Heart left ventricle (tissue), 16 donors: ENCODE results near the gene IL20RA. TPM values are rescaled to one million over a fixed set of nuclear protein-coding genes. Genes with fewer than 3 reads are reported as not detected.

Experiments used
- ATAC-seq, 4 donors: fragments of 200-7000 bp; cut with Tn5 transposase; one replicate each; pipeline ENCODE4 v1.9.1; 2020 to 2022; ENCODE audit warnings: moderate library complexity in 4 of 4, mild to moderate bottlenecking in 3 of 4, moderate number of reproducible peaks in 1 of 4
- DNase-seq, 5 donors: peaks; one replicate each; pipeline ENCODE4 v3.0.0-alpha.2; 2020
- H3K27ac ChIP-seq, 12 donors: fragments of 200-600 bp; sonication (generic) in 4 of 12; one replicate each; pipeline versions ENCODE4 v1.5.0 to v1.8.0; 2016 to 2022; ENCODE audit warnings: mild to moderate bottlenecking in 2 of 12
- H3K27me3 ChIP-seq, 9 donors: fragments of 200-600 bp; sonication (generic) in 2 of 9; one replicate each; pipeline versions ENCODE4 v1.5.1 to v1.8.0; 2016 to 2022; ENCODE audit warnings: mild to moderate bottlenecking in 3 of 9
- H3K36me3 ChIP-seq, 9 donors: fragments of 200-600 bp; sonication (generic) in 2 of 9; one replicate each; pipeline versions ENCODE4 v1.5.0 to v1.8.0; 2018 to 2022; ENCODE audit warnings: mild to moderate bottlenecking in 2 of 9
- H3K4me1 ChIP-seq, 12 donors: fragments of 200-600 bp; sonication (generic) in 4 of 12; one replicate each; pipeline versions ENCODE4 v1.5.0 to v1.8.0; 2016 to 2022; ENCODE audit warnings: mild to moderate bottlenecking in 3 of 12
- H3K4me3 ChIP-seq, 12 donors: fragments of 200-600 bp; sonication (generic) in 4 of 12; one replicate each; pipeline versions ENCODE4 v1.5.0 to v1.8.0; 2017 to 2022; ENCODE audit warnings: mild to moderate bottlenecking in 9 of 12, moderate library complexity in 4 of 12
- H3K9me3 ChIP-seq, 12 donors: fragments of 200-600 bp; sonication (generic) in 4 of 12; one replicate each; pipeline versions ENCODE4 v1.5.0 to v1.8.0; 2016 to 2022; ENCODE audit warnings: mild to moderate bottlenecking in 1 of 12
- CTCF ChIP-seq, 12 donors: fragments of 200-600 bp; sonication (generic) in 4 of 12; IDR thresholded peaks; one replicate each; pipeline versions ENCODE4 v1.5.0 to v1.8.0; 2018 to 2022; ENCODE audit warnings: antibody characterized with exemption in 12 of 12, mild to moderate bottlenecking in 5 of 12
- POLR2A ChIP-seq, 2 donors: fragments of 450-650 bp; IDR thresholded peaks; one replicate each; pipeline ENCODE4 v1.6.1; 2017; ENCODE audit warnings: antibody characterized with exemption in 2 of 2, mild to moderate bottlenecking in 2 of 2, moderate library complexity in 2 of 2
- WGBS, 4 donors: extraction: QIAGEN DNeasy Blood & Tissue Kit in 2 of 4; methylation state at CpG; one replicate each; pipeline versions ENCODE4 v1.1.5 to v1.1.7; 2013 to 2018; 5-methylcytosine and 5-hydroxymethylcytosine counted together
- intact Hi-C, 10 donors: fragments of 100-400 bp; cut with DNase I; formaldehyde crosslinking; loops; one replicate each; pipeline versions ENCODE4 v1.11.1 to v1.14.2; 2022
- polyA plus RNA-seq, 2 donors: library from polyadenylated mRNA; stranded (reverse); fragments of 200-250 nt; gene quantifications; one replicate each; pipeline ENCODE4 v1.2.3, GENCODE V29; 2013
- total RNA-seq, 9 donors: library from RNA; depleted of rRNA in 2 of 9; stranded (reverse); fragments of >200 nt in 2 of 9; fragmentation: NEBNext Ultra II Directional in 3 of 9; extraction: Animal tissue kit (Norgen Biotek cat#: 25700) in 3 of 9; gene quantifications; one replicate each; pipeline versions ENCODE4 v1.1.0 to v1.2.4, GENCODE V29; 2016 to 2023
- donor health status: ischemic (EF 13 %, LVEDD 7.1; RV severe dilation, severe dysfunction).
- donor health status: healthy with polysubstance abuse.
- donor health status: DM: no; HTN: yes; CAD: no.
- donor health status: DM: no; HTN: no; CAD: no.
- donor health status: ischemic (EF 25% LVEDD 6.9; RV normal size, moderate dysfunction).
- donor health status: ischemic (EF 25% LVEDD 5.7; RV mildly dilated, moderate dysfunction).
- donor health status: healthy.
- donor health status: DM: yes; HTN: yes; CAD: no.
- donor health status: ischemic (EF 35%, LVEDD 5.7; RV mildly dilated, moderate dysfunction).
- donor health status: nonischemic (EF 11% LVEDD 7.7; RV severe dilation, severe dysfunction).
- donor health status: DM: yes; HTN: yes; CAD: no.
- donor health status: PGD.
- donor health status: ischemic (EF 29% LVEDD 5.4; RV normal size, mild dysfunction).
- donor health status: nonischemic (EF 23%, LVEDD 6.1; RV moderate dilation, normal function).

Gene IL20RA
- total and polyA plus RNA-seq, 11 donors = 0.19 to 6.9 (median 1.3) TPM

GRCh38 chr6:137033828-137034227 lies 10.9 kb downstream of the IL20RA start:
- no peak for ATAC-seq
- WGBS, 4 donors = 78 to 85% (median 83%) methylated on average over 2 of the region's 2 CpGs
- Histone ChIP-seq H3K9me3 (no peaks in the 10 kb centered on the region), H3K4me1 (no peaks in the 10 kb centered on the region), H3K4me3 (no peak overlapping the region), H3K27me3 (peaks cover 0 to 8% (median 0%) of the 10 kb centered on the region in 9 donors), H3K27ac (no peak overlapping the region), H3K36me3 (no peaks in the 10 kb centered on the region)
- no peak for TF ChIP-seq CTCF (IDR thresholded peaks at IDR 0.05)
- TF ChIP-seq POLR2A (IDR thresholded peaks at IDR 0.05) = no peak
- intact Hi-C loops = no loop called here
- DNase-seq = no peak

- no peak for ATAC-seq
- no peak for TF ChIP-seq CTCF (IDR thresholded peaks at IDR 0.05)
- no peak for TF ChIP-seq POLR2A (IDR thresholded peaks at IDR 0.05)
- intact Hi-C loops = no loop called here
- Histone ChIP-seq H3K27ac (no peak overlapping the region), H3K9me3 (no peaks in the 10 kb centered on the region), H3K27me3 (peaks cover 0 to 15% (median 0%) of the 10 kb centered on the region in 9 donors), H3K4me1 (no peaks in the 10 kb centered on the region), H3K4me3 (no peak overlapping the region), H3K36me3 (no peaks in the 10 kb centered on the region)
- no peak for DNase-seq
- WGBS, 4 donors = 71 to 85% (median 80%) methylated on average over 3 of the region's 3 CpGs
These were observed 13.6 kb downstream of the IL20RA start for GRCh38 chr6:137031122-137031521.

- TF ChIP-seq CTCF (IDR thresholded peaks at IDR 0.05) = no peak
- TF ChIP-seq POLR2A (IDR thresholded peaks at IDR 0.05) = no peak
- Histone ChIP-seq H3K4me3 (no peak overlapping the region), H3K4me1 (no peaks in the 10 kb centered on the region), H3K36me3 (no peaks in the 10 kb centered on the region), H3K9me3 (no peaks in the 10 kb centered on the region), H3K27me3 (peaks cover 0 to 18% (median 0%) of the 10 kb centered on the region in 9 donors), H3K27ac (no peak overlapping the region)
- intact Hi-C loops = no loop called here
- DNase-seq (no peak), ATAC-seq (no peak)
- WGBS, 4 donors = 43 to 47% (median 46%) methylated on average over 2 of the region's 2 CpGs
These were observed 15.9 kb downstream of the IL20RA start for GRCh38 chr6:137028912-137029311.

GRCh38 chr6:137025786-137026730 lies 18.7 kb downstream of the IL20RA start:
- ATAC-seq (no peak), DNase-seq (no peak)
- TF ChIP-seq CTCF (IDR thresholded peaks at IDR 0.05) = no peak
- TF ChIP-seq POLR2A (IDR thresholded peaks at IDR 0.05) = no peak

More at GRCh38 chr6:137025786-137026730, 18.7 kb downstream of the IL20RA start:
- WGBS, 4 donors = 80 to 88% (median 87%) methylated on average over 8 of the region's 8 CpGs
- Histone ChIP-seq H3K36me3 (no peaks in the 10 kb centered on the region), H3K27me3 (peaks cover 0 to 18% (median 0%) of the 10 kb centered on the region in 9 donors), H3K4me1 (no peaks in the 10 kb centered on the region), H3K27ac (no peak overlapping the region), H3K4me3 (no peak overlapping the region), H3K9me3 (no peaks in the 10 kb centered on the region)
- intact Hi-C loops = no loop called here
